Upper lobe of right lung (tissue), 1 donor: ENCODE data around the gene TLE1. TPM values are rescaled to one million over a fixed set of nuclear protein-coding genes. Genes with fewer than 3 reads are reported as not detected.

Experiments used
- ATAC-seq: fragments of 200-7000 bp; cut with Tn5 transposase; one replicate; pipeline ENCODE4 v1.9.1; 2020; ENCODE audit warnings: mild to moderate bottlenecking, moderate library complexity
- DNase-seq: peaks from one replicate; pipeline ENCODE4 v3.0.0-alpha.2; 2020
- H3K27ac ChIP-seq: fragments of 200-600 bp; one replicate; pipeline ENCODE4 v1.8.0; 2022
- H3K27me3 ChIP-seq: fragments of 200-600 bp; one replicate; pipeline ENCODE4 v1.8.0; 2022; ENCODE audit warnings: mild to moderate bottlenecking
- H3K36me3 ChIP-seq: fragments of 200-600 bp; one replicate; pipeline ENCODE4 v1.8.0; 2022
- H3K4me1 ChIP-seq: fragments of 200-600 bp; one replicate; pipeline ENCODE4 v1.8.0; 2022
- H3K4me3 ChIP-seq: fragments of 200-600 bp; one replicate; pipeline ENCODE4 v1.8.0; 2022; ENCODE audit warnings: mild to moderate bottlenecking
- H3K9me3 ChIP-seq: fragments of 200-600 bp; one replicate; pipeline ENCODE4 v1.8.0; 2022
- CTCF ChIP-seq: fragments of 200-600 bp; IDR thresholded peaks from one replicate; pipeline ENCODE4 v1.8.0; 2022; ENCODE audit warnings: antibody characterized with exemption
- intact Hi-C: fragments of 100-400 bp; cut with DNase I; formaldehyde crosslinking; loops from one replicate; pipeline ENCODE4 v1.11.0; 2022
- total RNA-seq: library from RNA; stranded (reverse); fragmentation: NEBNext Ultra II Directional; extraction: Animal tissue kit (Norgen Biotek cat#: 25700); gene quantifications from one replicate; pipeline ENCODE4 v1.2.1, GENCODE V29; 2021
- donor health status: DM: no; HTN: yes; CAD: no; lungs with severe emphysema.

The TLE1 gene
- total RNA-seq, 1 donor from 2014 or later = 19.2 TPM

- peak; percentile 70 for DNase-seq
- H3K27ac ChIP-seq = peak overlapping the region; percentile 81
- peak overlapping the region; percentile 71 for H3K4me3 ChIP-seq
- ATAC-seq = no peak
- H3K4me1 ChIP-seq = peaks cover 19% of the 10 kb centered on the region
- H3K9me3 ChIP-seq = no peaks in the 10 kb centered on the region
- no peaks in the 10 kb centered on the region for H3K27me3 ChIP-seq
- no peak for TF ChIP-seq CTCF
- intact Hi-C loops = no loop called here
- peaks cover 8% of the 10 kb centered on the region for H3K36me3 ChIP-seq
Observed at GRCh38 chr9:81687521-81688261, 1.7 kb downstream of the TLE1 start.

GRCh38 chr9:81686614-81687520 lies 2.5 kb downstream of the TLE1 start:
- peaks cover 25% of the 10 kb centered on the region for H3K4me1 ChIP-seq
- ATAC-seq (peak; percentile 38), DNase-seq (peak; percentile 87)
- H3K27me3 ChIP-seq = peaks cover 4% of the 10 kb centered on the region
- peaks cover 8% of the 10 kb centered on the region for H3K36me3 ChIP-seq
- H3K9me3 ChIP-seq = no peaks in the 10 kb centered on the region
- peak; percentile 70 for TF ChIP-seq CTCF
- H3K27ac ChIP-seq = peak overlapping the region; percentile 81
- intact Hi-C loops = no loop called here
- H3K4me3 ChIP-seq = peak overlapping the region; percentile 71

- ATAC-seq = no peak
- DNase-seq = no peak
- peak; percentile 17 for TF ChIP-seq CTCF
- peaks cover 8% of the 10 kb centered on the region for H3K36me3 ChIP-seq
- no peaks in the 10 kb centered on the region for H3K9me3 ChIP-seq
- H3K27ac ChIP-seq = no peak overlapping the region
- peak overlapping the region; percentile 71 for H3K4me3 ChIP-seq
- peaks cover 25% of the 10 kb centered on the region for H3K4me1 ChIP-seq
- intact Hi-C loops = no loop called here
- peaks cover 4% of the 10 kb centered on the region for H3K27me3 ChIP-seq
Observed at GRCh38 chr9:81685763-81686613, 3.4 kb downstream of the TLE1 start.

GRCh38 chr9:81684635-81685034 lies 4.7 kb downstream of the TLE1 start:
- Histone ChIP-seq H3K4me3 (no peak overlapping the region), H3K27me3 (peaks cover 4% of the 10 kb centered on the region), H3K9me3 (no peaks in the 10 kb centered on the region), H3K27ac (no peak overlapping the region), H3K36me3 (peaks cover 8% of the 10 kb centered on the region), H3K4me1 (peaks cover 25% of the 10 kb centered on the region)
- ATAC-seq (no peak), DNase-seq (no peak)
- intact Hi-C loops = no loop called here
- no peak for TF ChIP-seq CTCF

GRCh38 chr9:81683704-81684103 lies 5.6 kb downstream of the TLE1 start:
- H3K27ac ChIP-seq = no peak overlapping the region
- TF ChIP-seq CTCF = no peak

More at GRCh38 chr9:81683704-81684103, 5.6 kb downstream of the TLE1 start:
- Histone ChIP-seq H3K4me1 (peaks cover 25% of the 10 kb centered on the region), H3K9me3 (no peaks in the 10 kb centered on the region), H3K36me3 (peaks cover 8% of the 10 kb centered on the region), H3K4me3 (no peak overlapping the region), H3K27me3 (peaks cover 4% of the 10 kb centered on the region)
- no peak for DNase-seq
- intact Hi-C loops = no loop called here
- ATAC-seq = no peak
